Measurements from ENCODE around the gene NUBPL.
"Not testable (repeated sequence)": the region's sequence is repeated elsewhere in the genome, so short reads cannot be mapped to it uniquely, and the experiment has no call there.

NUBPL gene

GRCh38 chr14:31672709-31673108 is 111.5 kb downstream of the NUBPL start:
- DNase-seq: no peak

- DNase-seq: no peak
Measured at GRCh38 chr14:31677052-31677451, 115.8 kb downstream of the NUBPL start.

- no peak for DNase-seq
Measured at GRCh38 chr14:31677630-31678029, 116.4 kb downstream of the NUBPL start.

- DNase-seq: no peak
Measured at GRCh38 chr14:31678421-31679249, 117.4 kb downstream of the NUBPL start.

GRCh38 chr14:31682768-31683167 is 121.6 kb downstream of the NUBPL start:
- no peak for DNase-seq

GRCh38 chr14:31687726-31688125 is 126.5 kb downstream of the NUBPL start:
- DNase-seq: no peak

GRCh38 chr14:31690056-31690455 is 128.9 kb downstream of the NUBPL start:
- no peak for DNase-seq

- no peak for DNase-seq
Measured at GRCh38 chr14:31692376-31692781, 131.2 kb downstream of the NUBPL start.

GRCh38 chr14:31696378-31696777 is 135.2 kb downstream of the NUBPL start:
- no peak for DNase-seq

GRCh38 chr14:31699809-31700208 is 138.6 kb downstream of the NUBPL start:
- no peak for DNase-seq

GRCh38 chr14:31700282-31701074 is 139.3 kb downstream of the NUBPL start:
- DNase-seq: no peak

GRCh38 chr14:31702130-31702529 is 140.9 kb downstream of the NUBPL start:
- DNase-seq: no peak

GRCh38 chr14:31703056-31703455 is 141.9 kb downstream of the NUBPL start:
- DNase-seq: no peak

- DNase-seq: no peak
Measured at GRCh38 chr14:31705731-31706130, 144.5 kb downstream of the NUBPL start.

- not testable (repeated sequence) for DNase-seq
Measured at GRCh38 chr14:31708661-31709060, 147.5 kb downstream of the NUBPL start.

- no peak for DNase-seq
Measured at GRCh38 chr14:31712244-31713127, 151.3 kb downstream of the NUBPL start.

- DNase-seq: no peak
Measured at GRCh38 chr14:31716208-31716607, 155.0 kb downstream of the NUBPL start.

GRCh38 chr14:31717294-31718085 is 156.3 kb downstream of the NUBPL start:
- DNase-seq: no peak

- DNase-seq: no peak
Measured at GRCh38 chr14:31718585-31718984, 157.4 kb downstream of the NUBPL start.

GRCh38 chr14:31718985-31719384 is 157.8 kb downstream of the NUBPL start:
- DNase-seq: no peak

GRCh38 chr14:31726337-31726736 is 165.1 kb downstream of the NUBPL start:
- no peak for DNase-seq

Data from amygdala (tissue), 56 donors.